Stimulated activated CD4-positive, alpha-beta T cell treated with anti-CD3 and anti-CD28 coated beads, Interleukin-4, amount 100 ng/mL, for 48 hours (primary cell): ENCODE data around the gene FOXN4.
"Not testable (repeated sequence)": the region's sequence is repeated elsewhere in the genome, so short reads cannot be mapped to it uniquely, and the experiment has no call there.

Experiments used
- DNase-seq, 2 donors: peaks; one replicate each; pipeline ENCODE4 v3.0.0-alpha.2; 2020; ENCODE audit warnings: low read depth in 2 of 2

Gene FOXN4, protein sequence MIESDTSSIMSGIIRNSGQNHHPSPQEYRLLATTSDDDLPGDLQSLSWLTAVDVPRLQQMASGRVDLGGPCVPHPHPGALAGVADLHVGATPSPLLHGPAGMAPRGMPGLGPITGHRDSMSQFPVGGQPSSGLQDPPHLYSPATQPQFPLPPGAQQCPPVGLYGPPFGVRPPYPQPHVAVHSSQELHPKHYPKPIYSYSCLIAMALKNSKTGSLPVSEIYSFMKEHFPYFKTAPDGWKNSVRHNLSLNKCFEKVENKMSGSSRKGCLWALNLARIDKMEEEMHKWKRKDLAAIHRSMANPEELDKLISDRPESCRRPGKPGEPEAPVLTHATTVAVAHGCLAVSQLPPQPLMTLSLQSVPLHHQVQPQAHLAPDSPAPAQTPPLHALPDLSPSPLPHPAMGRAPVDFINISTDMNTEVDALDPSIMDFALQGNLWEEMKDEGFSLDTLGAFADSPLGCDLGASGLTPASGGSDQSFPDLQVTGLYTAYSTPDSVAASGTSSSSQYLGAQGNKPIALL

GRCh38 chr12:109308534-109309380 lies at the start of gene FOXN4:
Gene FOXN4 (minus strand): TSS chr12:109309284. CDS start chr12:109308321, 963 bp downstream.
- DNase-seq = no peak

DNA sequence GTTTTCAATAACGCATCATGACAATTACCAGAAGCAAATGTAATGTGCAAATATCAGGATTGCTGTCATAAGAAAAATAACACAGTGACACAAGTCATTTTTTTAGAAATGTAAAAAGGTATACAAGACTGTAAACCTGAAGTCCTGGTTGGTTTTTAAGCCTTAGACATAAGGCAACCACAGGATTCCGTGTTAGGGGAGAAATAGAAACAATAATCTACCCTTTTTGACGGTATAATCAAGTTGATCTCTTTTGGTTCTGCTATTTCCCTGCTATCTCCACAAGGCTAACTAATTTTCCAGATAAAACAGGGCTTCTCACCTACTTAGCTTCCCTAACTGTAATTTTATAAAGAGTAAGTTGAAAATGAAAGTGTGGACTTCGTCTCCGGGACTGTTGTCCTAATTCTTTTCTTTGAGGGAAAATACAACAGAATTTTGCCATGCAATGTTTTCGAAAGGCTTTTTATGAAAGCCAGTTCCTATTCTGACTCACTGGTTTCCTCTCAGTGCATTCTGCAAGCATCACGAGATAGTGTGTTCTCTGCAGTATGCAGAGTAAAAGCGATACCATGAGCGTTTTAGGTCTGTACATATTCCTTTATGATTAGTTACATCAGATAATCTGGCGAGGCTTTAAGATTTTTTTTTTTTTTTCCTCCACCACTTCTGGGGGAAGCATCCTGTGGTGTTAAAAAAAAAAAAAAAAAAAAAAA lies 49.2 kb upstream of the FOXN4 start:
- peak in 1 of 2 donors; percentile 8 for DNase-seq

GRCh38 chr12:109357032-109357431 lies 47.9 kb upstream of the FOXN4 start:
- no peak for DNase-seq

DNA sequence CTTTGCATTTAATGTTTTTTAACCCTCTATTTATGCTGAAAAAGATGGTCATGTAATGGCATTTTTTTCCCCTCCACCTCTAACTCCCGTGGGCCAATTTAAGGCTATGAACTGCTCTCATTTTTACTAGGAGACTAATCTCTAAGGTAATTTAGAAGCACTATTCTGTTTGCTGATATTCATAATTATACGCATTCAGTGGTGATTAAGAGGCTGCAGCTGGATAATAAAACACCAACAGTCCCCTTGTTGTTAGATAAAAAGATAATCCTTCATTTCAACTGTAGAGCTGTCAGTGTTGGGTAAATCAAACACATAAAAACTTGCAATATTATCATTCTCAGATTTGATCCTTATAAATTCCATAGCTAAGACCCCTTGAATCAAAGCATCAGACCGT lies 47.5 kb upstream of the FOXN4 start:
- DNase-seq = no peak

GRCh38 chr12:109352184-109352583 lies 43.1 kb upstream of the FOXN4 start:
- DNase-seq = no peak

DNA sequence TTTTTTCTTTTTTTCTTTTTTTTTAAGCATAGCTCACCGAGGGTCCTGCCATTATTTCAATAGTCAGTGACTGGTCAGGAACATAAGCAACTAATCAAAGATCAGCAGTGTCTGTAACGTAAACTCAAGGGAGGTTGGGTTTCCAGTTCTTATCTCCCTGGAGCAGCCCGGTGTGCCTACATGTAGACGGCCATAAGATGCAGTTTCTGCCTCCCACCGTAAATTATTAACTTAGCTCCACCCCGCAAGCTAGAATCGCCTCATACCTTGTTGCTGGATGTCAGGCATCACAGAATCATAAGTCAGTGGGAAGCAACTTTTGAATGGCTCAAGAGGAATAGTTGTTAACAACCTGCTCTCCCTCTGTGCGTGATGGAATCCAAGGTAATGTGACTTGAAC lies 38.5 kb upstream of the FOXN4 start, which contains the start of gene MYO1H:
MYO1H (plus strand) TSS at position 312 of the 400 bp plus-strand sequence; CDS start at position 373, 61 bp downstream.
- no peak for DNase-seq

DNA sequence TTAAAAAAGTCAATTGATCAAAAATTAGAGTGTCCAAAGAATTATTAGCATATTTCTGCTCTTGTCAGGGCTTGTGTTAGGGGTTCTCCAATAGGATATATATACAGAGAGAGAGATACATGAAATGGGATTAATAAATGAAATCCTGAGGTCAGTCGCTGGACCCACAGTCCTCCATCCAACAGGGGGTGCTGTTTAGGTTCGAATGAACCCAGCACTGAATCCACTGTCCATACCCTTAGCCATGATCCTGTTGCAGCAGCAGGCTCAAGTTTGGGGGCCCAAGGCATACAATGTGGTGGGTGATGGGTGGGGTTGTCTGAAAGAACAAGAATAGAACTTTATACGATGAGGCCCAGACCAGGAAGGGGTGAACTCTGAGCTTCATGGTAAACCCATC lies 37.8 kb upstream of the FOXN4 start:
- DNase-seq = peak in 1 of 2 donors; percentile 3

DNA sequence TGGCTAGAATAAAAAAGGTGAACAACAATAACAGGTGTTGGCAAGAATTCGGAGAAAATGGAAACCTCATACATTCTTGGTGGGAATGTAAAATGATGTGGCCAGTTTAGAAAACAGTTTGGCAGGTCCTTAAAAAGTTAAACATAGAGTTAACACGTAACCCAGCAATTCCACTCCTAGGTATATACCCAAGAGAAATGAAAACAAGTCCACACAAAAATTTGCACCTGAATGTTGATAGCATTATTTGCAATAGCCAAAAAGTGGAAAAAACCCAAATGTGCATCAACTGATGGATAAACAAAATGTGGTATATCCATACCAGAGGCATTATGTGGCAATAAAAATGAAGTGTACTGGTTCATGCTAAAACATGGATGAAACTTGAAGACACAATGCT lies 36.3 kb upstream of the FOXN4 start:
- no peak for DNase-seq

- DNase-seq = no peak
Measured at GRCh38 chr12:109343677-109344076, 34.6 kb upstream of the FOXN4 start.

GRCh38 chr12:109336593-109336992 lies 27.5 kb upstream of the FOXN4 start:
- no peak for DNase-seq

DNA sequence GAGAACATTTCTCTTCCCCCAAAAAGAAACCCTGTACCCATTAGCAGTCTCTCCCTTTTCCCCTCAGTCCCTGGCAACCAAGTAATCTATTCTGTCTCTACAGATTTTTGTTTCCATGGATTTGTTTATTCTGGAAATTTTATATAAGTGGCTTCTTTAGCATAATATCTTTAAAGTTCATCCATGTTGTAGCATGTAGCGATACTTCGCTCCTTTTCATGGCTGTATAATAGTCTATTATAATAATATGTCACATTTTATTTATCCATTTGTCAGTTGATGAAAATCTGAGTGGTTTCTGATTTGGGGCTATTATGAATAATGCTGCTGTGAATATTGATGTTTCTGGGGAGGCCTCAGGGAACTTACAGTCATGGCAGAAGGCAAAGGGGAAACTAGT lies 25.8 kb upstream of the FOXN4 start:
- DNase-seq = no peak

- no peak for DNase-seq
Measured at GRCh38 chr12:109331301-109331952, 22.3 kb upstream of the FOXN4 start.

GRCh38 chr12:109330282-109331230 lies 21.5 kb upstream of the FOXN4 start:
- no peak for DNase-seq

GRCh38 chr12:109329686-109330085 lies 20.6 kb upstream of the FOXN4 start:
- no peak for DNase-seq

- no peak for DNase-seq
Measured at GRCh38 chr12:109329003-109329402, 19.9 kb upstream of the FOXN4 start.

GRCh38 chr12:109321294-109321693 lies 12.2 kb upstream of the FOXN4 start:
- DNase-seq = not testable (repeated sequence)

GRCh38 chr12:109310247-109311125 lies 1.4 kb upstream of the FOXN4 start:
- DNase-seq = no peak

DNA sequence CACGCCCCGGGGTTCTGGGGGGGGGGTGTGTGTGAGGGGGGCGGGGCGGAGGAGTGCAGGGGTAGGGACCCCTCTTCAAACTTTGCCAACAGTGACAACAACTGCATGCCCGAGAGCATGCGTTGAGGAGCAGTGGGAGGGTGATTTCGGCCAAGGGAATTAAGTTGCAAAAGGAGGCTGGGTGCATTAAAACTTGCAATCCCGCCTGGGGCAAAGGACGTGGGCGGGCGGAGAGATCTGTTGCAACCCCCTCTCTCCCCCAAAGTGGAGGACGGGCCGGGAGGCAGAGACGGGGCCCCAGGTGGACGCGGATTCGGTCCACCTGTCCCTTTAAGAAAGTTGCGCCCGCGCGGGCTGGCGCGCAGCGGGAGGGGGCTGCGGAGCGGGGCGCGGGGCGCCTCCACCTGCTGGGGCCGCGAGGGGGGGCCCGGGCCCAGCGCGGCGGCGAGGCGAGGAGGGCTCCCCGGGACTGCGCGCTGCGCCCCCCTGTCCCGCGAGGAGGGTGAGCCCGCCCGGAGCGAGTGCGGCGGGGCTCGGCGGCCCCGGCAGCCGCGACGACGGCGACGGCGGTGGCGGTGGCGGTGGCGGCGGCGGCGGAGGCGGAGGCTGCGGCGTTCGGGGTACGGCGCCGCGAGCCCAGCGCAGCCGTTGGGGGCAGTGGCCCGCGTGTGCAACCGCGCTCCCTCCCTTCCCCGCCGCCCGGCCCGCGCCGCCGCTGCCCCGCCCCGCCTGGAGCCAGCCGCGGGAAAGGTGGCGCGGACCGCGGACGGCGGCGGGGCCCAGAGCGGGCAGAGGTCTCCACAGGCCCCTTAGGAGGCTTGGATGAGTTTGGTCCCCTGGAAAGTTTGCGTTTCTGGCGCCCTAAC lies 530 bp upstream of the FOXN4 start:
- DNase-seq = no peak
